Osteocyte (in vitro differentiated cells): ENCODE results near the gene PPP2R5C. TPM values are rescaled to one million over a fixed set of nuclear protein-coding genes. Genes with fewer than 3 reads are reported as not detected.
A peak's percentile ranks its signal among the peaks of the same experiment; 100 is the strongest.
"Not testable (repeated sequence)": the region's sequence is repeated elsewhere in the genome, so short reads cannot be mapped to it uniquely, and the experiment has no call there.

Experiments used
- DNase-seq: peaks from one replicate; pipeline ENCODE4 v3.0.0; 2021; ENCODE audit warnings: mixed read lengths; ENCODE audit not compliant: unreplicated experiment; ENCODE audit errors: extremely low spot score
- H3K27ac Mint-ChIP-seq: one replicate; pipeline ENCODE4 v1.8.0; 2021; ENCODE audit warnings: mild to moderate bottlenecking, mixed read lengths; ENCODE audit not compliant: unreplicated experiment
- H3K27me3 Mint-ChIP-seq: one replicate; pipeline ENCODE4 v1.8.0; 2021; ENCODE audit warnings: mixed read lengths; ENCODE audit not compliant: unreplicated experiment
- H3K36me3 Mint-ChIP-seq: one replicate; pipeline ENCODE4 v1.8.0; 2021; ENCODE audit warnings: mixed read lengths; ENCODE audit not compliant: unreplicated experiment
- H3K4me1 Mint-ChIP-seq: one replicate; pipeline ENCODE4 v1.8.0; 2021; ENCODE audit warnings: mixed read lengths; ENCODE audit not compliant: unreplicated experiment
- H3K4me3 Mint-ChIP-seq: one replicate; pipeline ENCODE4 v1.8.0; 2021; ENCODE audit warnings: mild to moderate bottlenecking, moderate library complexity, mixed read lengths; ENCODE audit not compliant: unreplicated experiment
- H3K9me3 Mint-ChIP-seq: one replicate; pipeline ENCODE4 v1.8.0; 2021; ENCODE audit warnings: mixed read lengths; ENCODE audit not compliant: unreplicated experiment
- total RNA-seq: library from RNA; stranded (reverse); gene quantifications from 2 replicates; pipeline ENCODE4 v1.2.1, GENCODE V29; 2021
- TF ChIP-seq, protein P1 (sequence below): fragments of 200-600 bp; sonication (generic); IDR thresholded peaks from 2 replicates; pipeline ENCODE4 v1.5.0; 2021; ENCODE audit warnings: antibody characterized with exemption, mild to moderate bottlenecking, moderate library complexity

PPP2R5C gene
- total RNA-seq, 1 donor from 2014 or later = 116 TPM

- no peaks in the 10 kb centered on the region for H3K36me3 Mint-ChIP-seq
- peak; percentile 83 for DNase-seq
- H3K4me1 Mint-ChIP-seq = no peaks in the 10 kb centered on the region
- H3K27ac Mint-ChIP-seq = no peak overlapping the region
- H3K27me3 Mint-ChIP-seq = peaks cover 50% of the 10 kb centered on the region
- H3K9me3 Mint-ChIP-seq = no peaks in the 10 kb centered on the region
- TF ChIP-seq, protein P1, sequence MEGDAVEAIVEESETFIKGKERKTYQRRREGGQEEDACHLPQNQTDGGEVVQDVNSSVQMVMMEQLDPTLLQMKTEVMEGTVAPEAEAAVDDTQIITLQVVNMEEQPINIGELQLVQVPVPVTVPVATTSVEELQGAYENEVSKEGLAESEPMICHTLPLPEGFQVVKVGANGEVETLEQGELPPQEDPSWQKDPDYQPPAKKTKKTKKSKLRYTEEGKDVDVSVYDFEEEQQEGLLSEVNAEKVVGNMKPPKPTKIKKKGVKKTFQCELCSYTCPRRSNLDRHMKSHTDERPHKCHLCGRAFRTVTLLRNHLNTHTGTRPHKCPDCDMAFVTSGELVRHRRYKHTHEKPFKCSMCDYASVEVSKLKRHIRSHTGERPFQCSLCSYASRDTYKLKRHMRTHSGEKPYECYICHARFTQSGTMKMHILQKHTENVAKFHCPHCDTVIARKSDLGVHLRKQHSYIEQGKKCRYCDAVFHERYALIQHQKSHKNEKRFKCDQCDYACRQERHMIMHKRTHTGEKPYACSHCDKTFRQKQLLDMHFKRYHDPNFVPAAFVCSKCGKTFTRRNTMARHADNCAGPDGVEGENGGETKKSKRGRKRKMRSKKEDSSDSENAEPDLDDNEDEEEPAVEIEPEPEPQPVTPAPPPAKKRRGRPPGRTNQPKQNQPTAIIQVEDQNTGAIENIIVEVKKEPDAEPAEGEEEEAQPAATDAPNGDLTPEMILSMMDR = no peak
- no peak overlapping the region for H3K4me3 Mint-ChIP-seq
Measured at GRCh38 chr14:101739446-101740141, 21.9 kb upstream of the PPP2R5C start.

GRCh38 chr14:101740981-101741380 is 20.5 kb upstream of the PPP2R5C start:
- H3K4me1 Mint-ChIP-seq = no peaks in the 10 kb centered on the region
- H3K9me3 Mint-ChIP-seq = no peaks in the 10 kb centered on the region
- H3K27me3 Mint-ChIP-seq = peaks cover 60% of the 10 kb centered on the region

DNA sequence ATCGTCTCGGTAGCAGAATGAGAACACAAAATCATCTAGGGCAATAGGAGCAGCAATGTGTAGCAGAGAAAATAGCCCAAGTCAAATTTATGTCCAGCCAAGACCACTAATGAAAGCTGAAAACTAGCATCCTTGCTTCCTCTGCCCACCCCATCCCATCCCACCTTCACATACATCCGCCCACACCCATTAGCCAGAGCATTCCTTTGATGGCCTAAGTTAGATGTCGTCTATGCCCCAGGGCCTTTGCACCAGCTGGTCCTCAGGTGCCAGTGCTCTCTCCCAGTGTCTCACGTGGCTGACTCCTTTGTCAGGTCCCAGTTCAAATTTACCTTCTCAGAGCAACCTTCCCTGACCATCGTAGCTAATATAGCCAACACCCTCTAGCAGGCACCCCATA is 17.8 kb upstream of the PPP2R5C start:
- Mint-ChIP-seq H3K36me3 (no peaks in the 10 kb centered on the region), H3K27me3 (peaks cover 78% of the 10 kb centered on the region), H3K9me3 (no peaks in the 10 kb centered on the region), H3K4me3 (no peak overlapping the region), H3K4me1 (no peaks in the 10 kb centered on the region), H3K27ac (no peak overlapping the region)
- peak; percentile 25 for DNase-seq
- TF ChIP-seq, protein P1 = no peak

More at GRCh38 chr14:101740981-101741380, 20.5 kb upstream of the PPP2R5C start:
- TF ChIP-seq, protein P1 = no peak
- no peaks in the 10 kb centered on the region for H3K36me3 Mint-ChIP-seq
- no peak overlapping the region for H3K4me3 Mint-ChIP-seq
- DNase-seq = peak; percentile 53
- no peak overlapping the region for H3K27ac Mint-ChIP-seq

DNA sequence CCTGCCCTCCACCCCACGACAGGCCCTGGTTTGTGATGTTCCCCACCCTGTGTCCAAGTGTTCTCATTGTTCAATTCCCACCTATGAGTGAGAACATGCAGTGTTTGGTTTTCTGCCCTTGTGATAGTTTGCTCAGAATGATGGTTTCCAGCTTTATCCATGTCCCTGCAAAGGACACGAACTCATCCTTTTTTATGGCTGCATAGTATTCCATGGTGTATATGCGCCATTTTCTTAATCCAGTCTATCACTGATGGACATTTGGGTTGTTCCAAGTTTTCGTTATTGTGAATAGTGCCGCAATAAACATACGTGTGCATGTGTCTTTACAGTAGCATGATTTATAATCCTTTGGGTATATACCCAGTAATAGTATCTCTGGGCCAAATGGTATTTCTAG is 17.1 kb upstream of the PPP2R5C start:
- peaks cover 79% of the 10 kb centered on the region for H3K27me3 Mint-ChIP-seq
- not testable (repeated sequence) for H3K4me1 Mint-ChIP-seq, H3K4me3 Mint-ChIP-seq

GRCh38 chr14:101749756-101750155 is 11.8 kb upstream of the PPP2R5C start:
- not testable (repeated sequence) for H3K36me3 Mint-ChIP-seq, H3K27ac Mint-ChIP-seq, H3K9me3 Mint-ChIP-seq, H3K4me1 Mint-ChIP-seq, H3K4me3 Mint-ChIP-seq
- peak; percentile 54 for DNase-seq
- H3K27me3 Mint-ChIP-seq = peaks cover 92% of the 10 kb centered on the region

More for the DNA sequence above, 17.1 kb upstream of the PPP2R5C start:
- not testable (repeated sequence) for H3K36me3 Mint-ChIP-seq, H3K27ac Mint-ChIP-seq, H3K9me3 Mint-ChIP-seq
- DNase-seq = peak; percentile 15

- no peaks in the 10 kb centered on the region for H3K9me3 Mint-ChIP-seq
- no peak overlapping the region for H3K27ac Mint-ChIP-seq
- TF ChIP-seq, protein P1 = no peak
- peaks cover 79% of the 10 kb centered on the region for H3K27me3 Mint-ChIP-seq
- H3K36me3 Mint-ChIP-seq = no peaks in the 10 kb centered on the region
- DNase-seq = peak; percentile 53
- no peak overlapping the region for H3K4me3 Mint-ChIP-seq
- H3K4me1 Mint-ChIP-seq = peaks cover 2% of the 10 kb centered on the region
Measured at GRCh38 chr14:101754893-101755292, 6.6 kb upstream of the PPP2R5C start.
